DOHH2 (cell line): ENCODE results near the gene SMAD2.

Experiments used
- EZH2phosphoT487 ChIP-seq: fragments of 200-600 bp; sonication (generic); IDR thresholded peaks from 2 replicates; pipeline ENCODE4 v1.6.1; 2017; ENCODE audit warnings: borderline replicate concordance, mild to moderate bottlenecking, antibody characterized with exemption, low read length, moderate library complexity, mixed read lengths
- TF ChIP-seq, protein P1 (sequence below): fragments of 200-600 bp; sonication (generic); IDR thresholded peaks from one replicate; pipeline ENCODE4 v1.5.1; 2014; ENCODE audit warnings: antibody characterized with exemption, mild to moderate bottlenecking, low read depth, low read length; ENCODE audit not compliant: poor library complexity, severe bottlenecking

DNA sequence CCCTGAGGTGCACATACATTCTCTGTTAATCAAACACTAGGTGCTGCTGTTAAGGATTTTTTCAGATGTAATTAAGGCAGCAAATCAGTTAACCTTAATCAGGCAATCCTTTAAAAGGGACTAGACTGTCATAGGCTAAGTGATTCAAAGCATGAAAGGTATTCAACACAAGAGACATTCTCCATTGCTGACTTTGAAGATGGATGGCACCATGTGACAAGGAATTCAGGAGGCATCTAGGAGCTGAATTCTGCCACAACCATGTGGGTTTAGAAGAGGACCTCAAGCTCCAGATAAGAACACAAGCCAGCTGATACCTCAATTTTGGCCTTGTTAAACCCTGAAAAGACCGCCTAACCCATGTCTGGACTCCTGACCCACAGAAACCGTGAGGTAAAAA, 84.0 kb downstream of the SMAD2 start:
- TF ChIP-seq, protein P1, sequence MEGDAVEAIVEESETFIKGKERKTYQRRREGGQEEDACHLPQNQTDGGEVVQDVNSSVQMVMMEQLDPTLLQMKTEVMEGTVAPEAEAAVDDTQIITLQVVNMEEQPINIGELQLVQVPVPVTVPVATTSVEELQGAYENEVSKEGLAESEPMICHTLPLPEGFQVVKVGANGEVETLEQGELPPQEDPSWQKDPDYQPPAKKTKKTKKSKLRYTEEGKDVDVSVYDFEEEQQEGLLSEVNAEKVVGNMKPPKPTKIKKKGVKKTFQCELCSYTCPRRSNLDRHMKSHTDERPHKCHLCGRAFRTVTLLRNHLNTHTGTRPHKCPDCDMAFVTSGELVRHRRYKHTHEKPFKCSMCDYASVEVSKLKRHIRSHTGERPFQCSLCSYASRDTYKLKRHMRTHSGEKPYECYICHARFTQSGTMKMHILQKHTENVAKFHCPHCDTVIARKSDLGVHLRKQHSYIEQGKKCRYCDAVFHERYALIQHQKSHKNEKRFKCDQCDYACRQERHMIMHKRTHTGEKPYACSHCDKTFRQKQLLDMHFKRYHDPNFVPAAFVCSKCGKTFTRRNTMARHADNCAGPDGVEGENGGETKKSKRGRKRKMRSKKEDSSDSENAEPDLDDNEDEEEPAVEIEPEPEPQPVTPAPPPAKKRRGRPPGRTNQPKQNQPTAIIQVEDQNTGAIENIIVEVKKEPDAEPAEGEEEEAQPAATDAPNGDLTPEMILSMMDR: no peak
- TF ChIP-seq EZH2phosphoT487: no peak
